Measurements from ENCODE around the gene PDYN.

PDYN gene

DNA sequence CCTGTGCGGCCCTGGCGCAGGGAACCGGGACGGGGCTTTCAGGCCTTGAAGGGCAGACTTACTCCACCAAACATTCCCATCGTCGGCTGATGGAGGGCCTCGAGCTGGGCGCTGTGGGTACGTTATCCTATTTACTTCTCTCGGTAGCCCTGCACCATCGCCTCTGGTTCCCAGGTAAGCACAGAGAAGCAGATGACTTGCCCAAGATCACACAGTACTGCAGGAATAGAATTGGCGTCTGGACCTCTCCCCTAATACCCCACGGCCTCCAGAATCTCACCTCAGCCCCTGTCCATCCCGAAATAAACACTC is 46.4 kb downstream of the PDYN start:
- DNase-seq (ENCODE audit: low read depth in 2 of 2): no peak
- TF ChIP-seq CTCF (IDR thresholded peaks at IDR 0.05; ENCODE audit: low read depth, low read length): no peak
- H3K4me3 ChIP-seq (replicated peaks in 1 of 2; ENCODE audit: low read depth in 2 of 2, low read length in 2 of 2): no peak overlapping the region

- DNase-seq (ENCODE audit: low read depth in 2 of 2): peak; percentile 33 to 60
- no peak for TF ChIP-seq CTCF (IDR thresholded peaks at IDR 0.05; ENCODE audit: low read depth, low read length)
- H3K4me3 ChIP-seq (replicated peaks in 1 of 2; ENCODE audit: low read depth in 2 of 2, low read length in 2 of 2): no peak overlapping the region
Measured at GRCh38 chr20:1946762-1947534, 46.9 kb downstream of the PDYN start.

GRCh38 chr20:1946442-1946761 is 47.5 kb downstream of the PDYN start:
- H3K4me3 ChIP-seq (replicated peaks in 1 of 2; ENCODE audit: low read depth in 2 of 2, low read length in 2 of 2): no peak overlapping the region
- TF ChIP-seq CTCF (IDR thresholded peaks at IDR 0.05; ENCODE audit: low read depth, low read length): no peak
- DNase-seq (ENCODE audit: low read depth in 2 of 2): no peak

DNA sequence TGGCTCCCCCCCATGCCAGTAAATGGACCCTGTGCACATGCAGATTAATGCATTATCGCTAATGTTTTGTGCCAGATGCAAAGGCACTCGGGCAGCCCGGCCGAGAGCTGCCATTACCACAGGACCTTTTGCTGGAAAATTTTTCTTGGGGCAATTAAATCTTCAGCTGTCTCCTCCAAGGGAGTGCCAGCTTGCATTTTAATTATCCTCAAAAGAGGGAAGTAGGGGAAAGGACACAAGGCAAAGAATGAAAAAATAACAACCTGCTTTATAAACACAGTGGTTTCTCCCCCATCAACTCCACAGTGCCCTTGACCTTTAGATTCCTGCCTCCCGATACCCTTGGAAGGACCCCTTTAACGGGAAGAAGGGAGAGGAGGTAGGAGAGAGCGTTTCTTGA is 48.2 kb downstream of the PDYN start:
- no peak overlapping the region for H3K4me3 ChIP-seq (replicated peaks in 1 of 2; ENCODE audit: low read depth in 2 of 2, low read length in 2 of 2)
- no peak for DNase-seq (ENCODE audit: low read depth in 2 of 2)
- no peak for TF ChIP-seq CTCF (IDR thresholded peaks at IDR 0.05; ENCODE audit: low read depth, low read length)

DNA sequence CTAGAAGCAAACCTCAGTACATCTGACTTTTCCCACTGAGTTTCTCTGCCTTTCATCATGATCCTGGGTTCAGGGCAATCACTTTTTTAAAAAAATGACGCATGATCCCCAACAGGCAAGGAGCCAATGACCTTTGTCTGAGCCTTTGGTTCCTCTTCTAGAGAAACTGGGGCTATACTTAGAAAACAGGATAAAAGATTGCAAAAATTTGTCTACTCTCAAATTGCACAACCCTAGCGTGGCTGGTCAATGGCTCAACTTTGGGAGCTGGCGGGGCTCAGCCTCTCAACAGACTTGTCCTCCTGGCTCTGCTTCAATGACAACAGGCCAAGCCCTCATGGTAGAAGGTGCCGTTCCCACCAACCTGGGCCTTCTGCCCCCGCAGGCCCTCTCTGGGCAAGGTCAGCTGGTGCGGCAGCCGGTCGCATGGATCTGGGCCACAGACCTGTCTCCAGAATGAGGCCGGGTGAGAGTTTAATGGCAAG is 48.7 kb downstream of the PDYN start:
- TF ChIP-seq CTCF (IDR thresholded peaks at IDR 0.05; ENCODE audit: low read depth, low read length): no peak
- DNase-seq (ENCODE audit: low read depth in 2 of 2): peak; percentile 87 to 92
- no peak overlapping the region for H3K4me3 ChIP-seq (replicated peaks in 1 of 2; ENCODE audit: low read depth in 2 of 2, low read length in 2 of 2)

DNA sequence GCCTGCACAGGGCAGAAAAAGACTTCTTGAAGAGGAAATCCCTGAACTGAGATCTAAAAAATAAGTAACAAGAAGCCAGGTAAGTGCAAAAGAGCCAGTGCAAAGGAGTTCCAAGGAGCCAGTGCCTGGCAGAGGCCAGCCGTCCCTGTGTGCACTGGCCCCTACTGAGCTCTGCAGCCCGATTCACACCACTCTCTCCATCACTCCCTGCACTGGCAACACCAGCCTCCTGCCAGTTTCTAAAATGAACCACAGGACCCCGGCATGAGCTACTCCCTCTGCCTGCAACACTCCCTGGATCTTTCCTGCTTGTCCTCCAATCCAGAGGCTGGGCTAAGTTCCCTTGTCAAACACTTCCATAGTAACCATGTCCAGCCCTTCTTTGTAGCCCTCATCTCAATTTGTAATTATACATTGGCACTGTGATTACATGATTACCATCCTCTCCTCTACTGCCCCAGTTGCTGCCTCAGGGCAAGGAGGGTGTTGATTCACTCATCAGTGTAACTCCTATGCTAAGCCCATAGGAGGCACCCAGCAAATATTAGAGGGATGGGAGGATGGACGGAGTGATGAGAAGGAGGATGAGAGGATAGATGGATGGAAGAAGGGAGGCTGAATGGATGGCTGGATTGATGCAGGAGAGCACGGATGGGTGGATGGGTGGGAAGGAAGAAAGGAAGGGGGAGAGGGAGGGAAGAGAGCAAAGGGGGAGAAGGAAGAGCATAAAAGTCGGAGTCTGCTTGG is 49.3 kb downstream of the PDYN start:
- DNase-seq (ENCODE audit: low read depth in 2 of 2): no peak
- no peak for TF ChIP-seq CTCF (IDR thresholded peaks at IDR 0.05; ENCODE audit: low read depth, low read length)
- no peak overlapping the region for H3K4me3 ChIP-seq (replicated peaks in 1 of 2; ENCODE audit: low read depth in 2 of 2, low read length in 2 of 2)
